SK-N-MC (cell line): ENCODE results near the gene PIGV.

Experiments used
- DNase-seq: peaks from one replicate; pipeline ENCODE4 v3.0.0-alpha.2; 2011; ENCODE audit warnings: low read depth, low spot score
- H3K27ac ChIP-seq: fragments of 200-600 bp; sonication (generic); 2 replicates; pipeline ENCODE4 v1.5.1; 2016; ENCODE audit warnings: mixed run types
- H3K36me3 ChIP-seq: fragments of 200-600 bp; sonication (generic); 2 replicates; pipeline ENCODE4 v1.6.1; 2017; ENCODE audit warnings: antibody characterized with exemption, low read length, mixed read lengths; ENCODE audit not compliant: insufficient read depth
- H3K4me3 ChIP-seq: fragments of 200-600 bp; sonication (generic); 2 replicates; pipeline ENCODE4 v1.5.1; 2016
- H3K9ac ChIP-seq: fragments of 200-600 bp; sonication (generic); 2 replicates; pipeline ENCODE4 v1.8.0; 2017; ENCODE audit warnings: mixed run types, mixed read lengths; ENCODE audit not compliant: insufficient read length
- H3K9me3 ChIP-seq: fragments of 200-600 bp; sonication (generic); 2 replicates; pipeline ENCODE4 v1.6.1; 2017; ENCODE audit warnings: low read depth, mild to moderate bottlenecking, antibody characterized with exemption, low read length, moderate library complexity, mixed read lengths
- EZH2 ChIP-seq: fragments of 200-600 bp; sonication (generic); IDR thresholded peaks from one replicate; pipeline ENCODE4 v1.6.1; 2017; ENCODE audit warnings: antibody characterized with exemption
- FOXP2 ChIP-seq: optimal IDR thresholded peaks from 2 replicates; pipeline ENCODE3; 2011; ENCODE audit warnings: mild to moderate bottlenecking, moderate library complexity; ENCODE audit not compliant: insufficient read depth; ENCODE audit errors: extremely low read length, control extremely low read depth
- POLR2AphosphoS5 ChIP-seq: IDR thresholded peaks from 2 replicates; pipeline ENCODE4 v1.6.1; 2012; ENCODE audit warnings: mild to moderate bottlenecking, low read depth, low read length, borderline replicate concordance

PIGV gene

DNA sequence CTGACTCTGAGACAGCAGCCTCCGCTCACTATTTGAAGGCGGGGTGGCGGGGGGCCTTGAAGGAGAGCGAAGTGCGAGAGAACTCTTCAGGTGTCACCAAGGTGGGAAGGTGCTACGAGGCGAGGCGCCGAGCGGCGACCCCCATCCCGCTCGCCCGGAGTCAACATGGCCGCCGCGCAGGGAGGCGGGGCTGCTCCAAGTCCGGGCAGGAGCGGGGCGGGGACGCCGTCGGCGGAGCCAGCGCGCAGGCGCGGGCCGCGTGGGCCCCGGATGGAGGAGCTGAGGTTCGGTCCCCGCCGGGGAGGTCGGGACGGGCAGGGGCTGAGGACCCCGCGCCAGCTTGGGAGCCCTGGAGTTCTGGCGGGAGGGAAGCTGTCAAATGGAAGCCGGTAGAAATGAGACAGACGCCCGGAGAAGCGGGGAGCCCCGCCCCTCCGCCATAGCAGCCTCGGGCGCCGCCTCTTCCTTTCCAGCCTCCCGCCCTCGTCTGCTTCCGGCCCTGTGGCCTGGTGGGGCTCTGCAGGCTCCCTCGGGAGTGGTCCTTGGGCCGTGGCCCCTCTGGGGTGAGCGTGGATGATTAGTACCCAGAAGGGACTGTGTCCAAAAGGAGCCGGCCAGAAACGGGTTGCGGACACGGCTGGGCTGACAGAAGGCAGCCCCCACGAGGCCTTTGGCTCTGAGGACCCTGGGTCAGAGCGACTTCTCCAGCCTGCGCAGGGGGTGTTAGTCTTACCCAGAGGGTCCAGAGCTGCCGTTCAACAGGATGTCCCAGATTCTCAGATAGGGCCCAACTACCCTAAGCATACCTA, at the start of gene PIGV:
Gene PIGV (plus strand): TSS at position 245 of the 809 bp plus-strand sequence. CDS start 2,866 bp downstream, outside the sequence.
- no peak for DNase-seq

DNA sequence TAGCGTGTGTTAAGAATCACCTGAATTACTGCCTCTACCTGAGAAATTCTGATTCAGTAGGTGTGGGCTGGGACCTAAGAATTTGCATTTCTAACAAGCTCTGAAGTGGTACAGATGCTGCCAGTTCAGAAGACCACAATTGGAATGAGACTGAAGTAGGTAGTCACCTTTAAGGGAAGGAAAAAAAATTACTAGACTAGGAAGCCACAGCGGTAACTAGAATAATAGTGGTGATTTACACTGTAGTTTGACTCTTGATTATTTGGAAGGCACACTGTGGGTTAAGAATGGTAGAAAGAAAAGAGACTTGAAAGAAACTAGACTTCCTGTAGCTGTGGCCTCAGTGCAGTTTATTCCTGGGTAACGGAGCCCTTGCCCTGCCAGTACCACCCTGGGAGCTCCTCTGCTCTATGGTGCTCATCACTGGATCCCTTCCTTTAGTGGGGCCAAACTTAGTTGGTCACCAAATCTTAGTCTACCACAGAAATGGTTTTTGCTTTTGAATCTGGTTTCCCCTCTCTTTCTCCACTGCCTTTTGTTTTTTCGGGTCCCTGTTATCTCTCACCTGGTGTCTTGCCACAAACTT, 48.3 kb upstream of the PIGV start:
- Histone ChIP-seq H3K4me3 (no peak overlapping the region), H3K27ac (no peak overlapping the region), H3K9ac (no peak overlapping the region), H3K36me3 (peaks cover 87% of the 10 kb centered on the region), H3K9me3 (no peaks in the 10 kb centered on the region)
- TF ChIP-seq FOXP2 (no peak), POLR2AphosphoS5 (no peak), EZH2 (no peak)
- DNase-seq, result no peak

More for the DNA sequence above, at the start of gene PIGV:
- Histone ChIP-seq H3K27ac (peak within 1 kb of the TSS; percentile 93), H3K9me3 (no peaks in the 10 kb centered on the region), H3K36me3 (peaks cover under 1% of the 10 kb centered on the region; the same call in 1 of the 2 replicates), H3K9ac (peak within 1 kb of the TSS; percentile 93), H3K4me3 (peak within 1 kb of the TSS; percentile 94)
- TF ChIP-seq EZH2 (no peak), FOXP2 (no peak), POLR2AphosphoS5 (peak; percentile 85)

DNA sequence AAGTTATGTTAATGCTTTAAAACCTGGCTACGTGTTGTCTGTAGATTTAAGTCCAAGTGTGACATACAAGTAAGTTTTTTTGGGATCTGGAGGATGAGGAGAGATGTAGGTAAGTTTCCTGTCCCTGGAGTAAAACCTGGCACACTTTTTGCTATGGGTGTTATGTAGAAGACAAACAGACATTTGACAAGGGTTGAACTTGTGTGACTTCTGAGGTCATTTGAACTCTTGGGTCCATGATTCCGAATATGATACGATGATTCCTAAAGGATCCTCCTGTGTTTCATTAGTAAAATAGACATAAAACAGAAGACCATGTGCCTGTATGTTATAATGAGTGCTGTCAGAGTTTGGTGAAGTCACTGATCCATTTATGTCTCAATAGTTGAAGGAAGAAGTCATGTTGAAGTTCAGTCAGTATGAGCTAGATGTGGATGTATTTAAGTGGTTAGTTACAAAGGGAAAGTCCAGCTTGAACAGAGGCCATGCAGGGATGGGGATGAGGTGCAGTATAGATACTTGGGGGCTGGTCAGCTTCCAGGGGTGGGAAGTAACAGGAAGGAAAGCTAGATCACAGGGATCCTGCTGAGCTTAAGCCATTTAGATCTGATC, 47.6 kb upstream of the PIGV start:
- no peak overlapping the region for H3K4me3 ChIP-seq
- DNase-seq, result no peak
- H3K27ac ChIP-seq, result no peak overlapping the region
- H3K9ac ChIP-seq, result no peak overlapping the region
- H3K9me3 ChIP-seq, result no peaks in the 10 kb centered on the region
- TF ChIP-seq EZH2 (no peak), POLR2AphosphoS5 (no peak), FOXP2 (no peak)
- H3K36me3 ChIP-seq, result peaks cover 88% of the 10 kb centered on the region

DNA sequence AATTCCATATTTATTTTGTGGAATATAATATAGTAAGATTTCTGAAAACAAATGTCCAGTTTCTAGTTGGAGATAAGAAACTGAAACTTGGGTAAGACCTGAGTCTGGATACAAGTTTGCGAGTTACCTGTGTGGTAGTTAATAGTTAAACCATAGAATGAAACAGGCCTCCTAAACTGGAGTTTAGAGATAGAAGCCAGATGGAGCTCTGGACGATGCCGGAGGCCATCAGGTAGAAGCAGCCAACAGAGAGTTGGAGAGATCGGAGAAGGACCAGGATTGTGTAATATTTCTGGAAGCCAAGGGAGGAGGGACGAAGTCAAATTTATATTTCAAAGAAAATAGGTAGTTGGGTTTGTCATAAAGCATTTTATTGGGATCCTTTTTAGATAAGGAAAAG, 46.8 kb upstream of the PIGV start:
- Histone ChIP-seq H3K4me3 (no peak overlapping the region), H3K9ac (no peak overlapping the region), H3K36me3 (peaks cover 88% of the 10 kb centered on the region), H3K9me3 (no peaks in the 10 kb centered on the region), H3K27ac (no peak overlapping the region)
- no peak for TF ChIP-seq POLR2AphosphoS5
- TF ChIP-seq EZH2, result no peak
- no peak for TF ChIP-seq FOXP2
- DNase-seq, result no peak

DNA sequence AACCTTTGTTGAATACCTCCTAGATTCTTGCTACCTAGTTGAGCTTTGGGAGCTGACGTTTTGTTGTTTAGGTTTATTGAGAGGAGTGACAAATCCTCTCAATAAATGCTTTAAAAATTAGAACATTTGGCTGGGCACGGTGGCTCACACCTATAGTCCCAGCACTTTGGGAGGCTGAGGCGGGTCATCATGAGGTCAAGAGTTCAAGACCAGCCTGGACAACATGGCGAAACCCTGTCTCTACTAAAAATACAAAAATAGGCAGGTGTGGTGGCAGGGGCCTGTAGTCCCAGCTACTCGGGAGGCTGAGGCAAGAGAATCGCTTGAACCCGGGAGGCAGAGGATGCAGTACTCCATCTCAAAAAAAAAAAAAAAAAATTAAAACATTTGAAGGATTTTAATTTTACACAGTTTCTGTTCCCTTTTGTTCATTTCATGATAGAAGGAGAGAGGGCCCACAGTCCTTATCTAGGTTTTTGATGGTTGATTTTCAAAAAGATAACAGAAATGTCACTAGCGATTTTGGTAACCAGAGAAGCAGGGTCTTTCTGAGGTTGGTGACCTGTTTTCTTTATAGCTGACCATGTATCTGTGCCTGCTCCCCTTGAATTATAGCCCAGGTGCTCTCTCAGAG, 44.2 kb upstream of the PIGV start:
- H3K36me3 ChIP-seq, result peaks cover 94% of the 10 kb centered on the region
- no peak overlapping the region for H3K9ac ChIP-seq

DNA sequence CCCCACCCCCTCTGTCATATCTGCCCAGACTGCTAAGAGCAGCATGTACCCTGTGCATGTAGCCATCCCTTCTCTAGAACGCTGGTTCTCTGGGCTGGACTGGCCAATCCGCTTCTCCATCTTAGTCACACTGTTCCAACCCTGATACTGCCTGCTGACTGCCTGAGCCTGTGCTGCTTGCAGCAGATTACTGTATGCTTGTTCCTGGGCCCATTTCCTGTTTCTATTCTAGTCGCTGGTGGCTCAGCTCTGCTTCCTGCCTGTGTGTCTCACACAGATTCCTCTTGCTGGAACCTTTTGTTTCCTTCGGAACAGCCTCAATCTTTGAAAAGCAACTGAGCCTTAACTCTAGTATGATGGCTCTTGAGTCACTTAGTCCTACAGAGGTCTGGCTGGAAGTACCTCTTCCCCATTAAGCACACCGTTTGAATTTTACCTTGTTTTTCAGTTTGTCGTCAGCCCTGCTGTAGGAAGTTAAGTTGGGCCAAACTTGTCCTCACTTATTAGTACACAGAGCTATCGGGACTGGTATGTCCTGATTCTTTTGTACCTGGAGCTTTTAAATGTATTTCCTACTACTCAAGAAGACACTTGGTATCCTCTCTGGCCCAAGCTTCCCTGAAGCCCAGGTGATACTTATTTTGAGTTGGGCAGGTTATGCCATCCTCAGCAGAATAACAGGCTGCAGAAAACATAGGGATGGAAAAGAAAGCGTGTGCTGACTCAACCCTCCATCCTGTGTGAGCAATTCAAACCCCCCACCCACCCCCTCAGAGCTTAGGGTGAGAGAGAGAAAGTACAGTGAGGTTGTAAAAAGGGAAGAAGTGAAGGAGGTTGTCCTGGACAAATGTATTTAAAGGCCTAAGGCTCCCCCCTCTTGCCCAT, 43.4 kb upstream of the PIGV start:
- Histone ChIP-seq H3K27ac (no peak overlapping the region), H3K9me3 (no peaks in the 10 kb centered on the region), H3K9ac (no peak overlapping the region), H3K36me3 (peaks cover 95% of the 10 kb centered on the region), H3K4me3 (no peak overlapping the region)
- DNase-seq, result no peak
- TF ChIP-seq FOXP2 (no peak), POLR2AphosphoS5 (no peak), EZH2 (no peak)

More for the DNA sequence above, 44.2 kb upstream of the PIGV start:
- no peak for DNase-seq
- no peak overlapping the region for H3K4me3 ChIP-seq
- H3K9me3 ChIP-seq, result no peaks in the 10 kb centered on the region
- no peak for TF ChIP-seq FOXP2
- no peak for TF ChIP-seq POLR2AphosphoS5
- no peak for TF ChIP-seq EZH2
- no peak overlapping the region for H3K27ac ChIP-seq

DNA sequence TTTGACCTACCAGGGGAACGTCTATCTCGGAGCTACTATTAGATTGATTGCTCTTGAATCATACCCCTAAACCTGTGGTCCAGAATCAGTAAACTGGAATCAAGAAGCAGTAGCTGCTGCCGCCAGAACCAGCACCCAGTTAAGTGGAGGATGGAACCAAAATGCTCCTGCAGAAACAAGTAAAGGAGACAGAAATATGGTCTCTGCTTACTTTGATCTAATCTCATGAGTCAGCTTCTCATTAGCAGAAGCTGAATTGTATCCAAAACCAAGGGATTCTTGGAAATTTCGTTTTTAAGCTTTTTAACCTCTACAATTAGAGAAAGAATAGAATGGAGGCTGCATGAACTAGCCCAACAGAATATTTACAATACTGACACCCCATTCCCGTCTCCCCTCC, 42.6 kb upstream of the PIGV start:
- H3K36me3 ChIP-seq, result peaks cover 95% of the 10 kb centered on the region

More for the DNA sequence above, 42.6 kb upstream of the PIGV start:
- TF ChIP-seq POLR2AphosphoS5, result no peak
- TF ChIP-seq EZH2, result no peak
- no peak for TF ChIP-seq FOXP2
- no peak for DNase-seq
- Histone ChIP-seq H3K9me3 (no peaks in the 10 kb centered on the region), H3K4me3 (no peak overlapping the region), H3K27ac (no peak overlapping the region), H3K9ac (no peak overlapping the region)
